Activated CD8-positive, alpha-beta memory T cell treated with anti-CD3 and anti-CD28 coated beads for 4 hours (primary cell): ENCODE data around the gene EPM2A.

ENCODE experiments used
- DNase-seq, 2 donors: peaks; one replicate each; pipeline ENCODE4 v3.0.0-alpha.2; 2020; ENCODE audit warnings: low read depth in 2 of 2

EPM2A gene

DNA sequence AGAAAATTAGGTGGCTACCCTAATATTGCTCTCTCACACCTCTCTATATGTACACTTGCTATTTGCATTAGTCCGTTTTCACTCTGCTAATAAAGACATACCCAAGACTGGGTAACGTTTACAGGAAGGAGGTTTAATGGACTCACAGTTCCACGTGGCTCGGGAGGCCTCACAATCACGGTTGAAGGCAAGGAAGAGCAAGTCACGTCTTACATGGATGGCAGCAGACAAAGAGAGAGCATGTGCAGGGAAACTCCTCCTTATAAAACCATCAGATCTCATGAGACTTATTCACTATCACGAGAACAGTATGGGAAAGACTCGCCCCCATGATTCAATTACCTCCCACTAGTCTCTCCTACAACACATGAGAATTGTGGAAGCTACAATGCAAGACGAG lies 53.4 kb downstream of the EPM2A start:
- DNase-seq, result no peak

DNA sequence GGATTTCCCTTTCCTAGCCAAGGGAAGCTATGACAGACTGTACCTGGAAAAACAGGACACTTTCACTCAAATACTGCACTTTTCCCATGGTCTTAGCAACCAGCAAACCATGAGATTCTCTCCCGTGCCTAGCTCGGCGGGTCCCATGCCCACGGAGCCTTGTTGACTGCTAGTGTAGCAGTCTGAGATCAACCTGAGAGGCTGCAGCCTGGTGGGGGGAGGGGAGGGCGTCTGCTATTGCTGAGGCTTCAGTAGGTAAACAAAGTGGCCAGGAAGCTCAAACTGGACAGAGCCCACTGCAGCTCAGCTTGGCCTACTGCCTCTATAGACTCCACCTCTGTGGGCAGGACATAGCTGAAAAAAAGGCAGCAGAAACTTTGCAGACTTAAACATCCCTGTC lies 61.8 kb downstream of the EPM2A start:
- no peak for DNase-seq

DNA sequence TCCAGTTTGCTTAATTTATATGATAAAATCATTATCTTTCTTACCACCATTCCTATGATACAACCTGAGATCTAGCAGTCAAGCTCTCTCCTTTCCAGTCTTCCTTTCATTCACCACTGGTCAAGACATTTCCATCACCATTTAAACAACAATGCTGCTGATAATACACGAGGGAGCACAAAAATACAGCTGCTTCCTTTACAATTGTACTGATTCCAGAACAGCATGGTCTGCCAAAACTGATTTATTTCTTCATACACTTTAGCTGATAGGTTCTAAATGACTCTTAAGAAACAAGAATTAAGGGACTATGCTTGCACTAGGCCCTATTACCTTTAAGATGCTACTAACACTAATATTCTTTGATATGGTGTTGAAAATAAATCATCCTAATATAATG lies 65.0 kb downstream of the EPM2A start:
- DNase-seq, result no peak

DNA sequence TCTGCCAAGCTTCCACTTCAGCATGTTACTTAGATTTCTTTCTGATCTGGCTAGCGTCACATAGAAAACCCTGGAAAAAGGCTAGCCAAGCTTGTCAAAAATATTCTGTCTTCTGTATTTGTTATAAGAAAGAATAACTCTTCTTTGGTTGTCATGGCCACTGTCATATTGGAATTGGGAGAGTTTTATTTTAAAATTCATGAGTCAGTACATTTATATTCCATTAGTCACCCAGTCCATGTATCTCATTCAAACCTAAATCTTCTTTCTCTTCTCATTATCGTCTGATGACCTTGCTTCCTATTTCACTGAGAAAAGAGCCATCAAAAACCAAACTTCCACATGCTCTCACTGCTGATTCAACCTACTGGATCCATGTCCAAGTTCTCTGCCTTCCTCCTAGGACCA lies 65.7 kb downstream of the EPM2A start:
- no peak for DNase-seq

DNA sequence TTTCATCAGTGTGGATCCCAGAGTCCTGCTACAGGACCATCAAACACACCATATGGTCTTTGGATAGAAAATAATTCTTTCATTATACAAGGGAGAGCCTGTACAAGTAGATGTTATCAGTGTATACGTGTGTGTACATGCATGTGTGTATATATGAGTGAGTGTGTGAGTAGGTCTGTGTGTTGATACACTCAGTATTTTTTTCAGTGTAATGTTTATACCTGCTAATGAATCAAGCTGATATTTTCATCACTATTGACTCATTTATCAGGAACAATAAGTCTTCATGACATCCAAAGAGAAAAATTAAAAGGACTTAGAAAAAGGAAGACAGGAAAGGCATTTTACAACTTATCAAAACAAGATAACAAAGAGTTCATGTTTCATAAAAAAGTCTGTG lies 66.5 kb downstream of the EPM2A start:
- no peak for DNase-seq

DNA sequence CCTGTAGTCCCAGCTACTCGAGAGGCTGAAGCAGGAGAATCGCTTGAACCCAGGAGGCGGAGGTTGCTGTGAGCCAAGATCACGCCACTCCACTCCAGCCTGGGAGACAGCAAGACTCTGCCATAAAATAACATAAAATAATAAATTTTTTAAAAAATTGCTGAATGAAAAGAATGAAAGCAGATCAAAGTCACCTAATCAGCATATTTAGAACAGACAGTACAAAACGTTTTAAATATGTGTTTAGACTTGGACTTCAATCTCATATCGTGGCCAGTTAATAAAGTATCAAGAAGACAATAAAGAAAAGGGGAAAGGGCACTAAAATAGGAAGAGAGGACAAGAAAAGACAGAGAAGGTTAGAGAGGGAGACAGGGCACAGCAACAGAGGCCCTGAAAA lies 74.6 kb downstream of the EPM2A start:
- no peak for DNase-seq

DNA sequence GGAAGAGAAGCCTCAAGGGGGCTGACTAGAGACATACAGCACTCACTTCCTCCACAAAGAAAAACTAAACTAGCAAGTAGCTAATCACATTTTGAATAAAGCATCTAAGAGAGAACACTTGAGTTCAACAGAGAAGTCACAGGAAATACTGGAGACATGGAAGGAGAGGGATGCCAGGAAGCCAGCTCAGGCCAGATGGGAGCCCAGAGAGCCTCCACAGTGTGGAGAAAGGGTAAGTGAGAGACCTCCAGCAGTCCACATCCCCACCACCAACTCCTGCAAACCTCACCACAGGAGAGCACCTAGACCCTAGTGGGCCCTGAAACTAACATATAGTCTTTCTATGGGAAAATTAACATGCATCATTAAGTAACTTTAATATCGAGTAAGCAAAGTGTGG lies 79.2 kb downstream of the EPM2A start:
- DNase-seq, result no peak

DNA sequence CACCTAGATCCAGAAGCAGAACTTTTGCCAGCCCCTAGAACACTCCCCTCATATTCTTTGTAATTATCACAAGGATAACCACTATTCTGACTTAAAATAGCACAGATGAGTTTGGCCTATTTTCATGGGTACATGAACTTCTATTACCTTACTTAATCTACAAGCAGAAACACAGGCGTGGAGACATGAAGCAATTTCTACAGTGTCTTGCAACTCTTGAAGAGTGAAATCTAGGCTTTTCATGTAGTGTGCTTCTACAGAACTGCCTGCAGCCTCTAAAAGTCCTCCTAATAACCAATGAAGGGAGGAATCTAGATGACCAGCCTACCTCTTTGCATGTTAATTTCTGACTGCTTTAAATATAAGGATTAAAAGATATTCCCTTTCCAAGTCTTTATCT lies 82.7 kb downstream of the EPM2A start:
- DNase-seq, result no peak

DNA sequence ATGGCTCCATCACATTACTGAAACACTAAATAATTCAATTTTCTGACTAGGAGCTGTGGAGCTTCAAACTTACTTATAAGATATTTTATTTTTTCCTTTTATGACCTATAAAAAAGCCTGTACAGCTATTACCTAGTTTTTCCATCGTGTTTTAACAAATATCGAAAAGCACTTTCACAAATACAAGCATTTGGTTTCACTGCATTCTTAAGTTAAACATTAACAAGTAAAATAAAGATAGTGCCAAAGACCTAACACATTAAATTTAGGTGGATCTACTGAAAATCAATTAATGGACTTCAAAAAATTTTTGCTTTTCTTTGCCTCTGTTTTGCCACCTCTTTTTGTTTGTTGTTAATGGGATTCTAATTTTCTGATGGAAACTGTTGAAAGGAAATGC lies 83.3 kb downstream of the EPM2A start:
- DNase-seq, result no peak

DNA sequence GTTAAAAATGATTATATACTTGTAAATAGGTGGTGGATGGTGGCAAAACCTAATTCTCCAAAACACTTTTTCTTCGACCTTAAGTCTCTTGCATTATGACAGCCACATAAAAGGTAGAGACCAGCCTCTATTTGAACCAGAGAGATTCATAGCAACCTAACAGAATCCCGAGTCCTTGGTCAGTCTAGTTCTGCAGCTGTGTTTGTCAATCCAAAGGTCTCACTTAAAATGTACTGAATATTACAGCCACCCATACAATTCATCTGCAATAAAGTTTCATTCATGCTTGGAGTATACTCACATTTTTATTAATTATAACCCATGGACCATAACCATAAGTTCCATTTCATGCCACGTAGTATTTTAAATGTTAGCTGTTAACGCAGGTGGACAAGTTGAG lies 87.2 kb downstream of the EPM2A start:
- no peak for DNase-seq

DNA sequence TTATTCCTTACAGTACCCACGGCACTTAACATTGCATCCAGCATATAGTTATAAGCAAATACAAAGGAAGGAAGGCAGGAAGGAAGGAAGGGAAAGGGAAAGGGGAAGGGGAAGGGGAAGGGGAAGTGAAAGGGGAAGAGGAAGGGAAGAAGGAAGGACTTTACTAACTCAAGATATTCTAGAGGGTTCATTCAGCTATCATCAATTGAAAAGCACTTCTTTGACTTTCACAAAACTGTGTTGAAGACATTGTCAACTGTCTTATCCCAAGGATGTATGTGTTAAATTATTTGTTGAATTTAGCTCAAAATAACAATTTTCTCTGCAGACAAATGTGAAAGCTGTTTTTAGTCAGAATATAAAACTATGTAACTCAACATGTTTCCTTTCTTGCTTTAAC lies 87.7 kb downstream of the EPM2A start:
- no peak for DNase-seq

DNA sequence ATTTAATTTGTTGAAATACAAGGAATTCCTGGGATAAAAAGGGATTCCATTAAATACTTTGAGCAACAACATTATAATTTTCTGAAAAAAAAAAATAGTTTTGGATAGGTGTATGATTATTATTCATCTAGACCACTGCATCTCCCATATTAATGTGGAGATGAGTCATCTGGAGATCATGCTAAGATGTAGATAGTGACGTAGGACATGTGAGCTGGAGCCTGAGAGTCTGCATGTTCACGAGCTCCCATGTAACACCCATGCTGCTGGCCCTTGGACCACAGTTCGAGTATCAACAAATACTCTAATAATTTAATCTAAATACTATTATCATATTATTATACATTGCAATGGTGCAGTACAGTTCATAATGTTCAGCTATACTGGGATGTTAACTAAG lies 91.6 kb downstream of the EPM2A start:
- no peak for DNase-seq

DNA sequence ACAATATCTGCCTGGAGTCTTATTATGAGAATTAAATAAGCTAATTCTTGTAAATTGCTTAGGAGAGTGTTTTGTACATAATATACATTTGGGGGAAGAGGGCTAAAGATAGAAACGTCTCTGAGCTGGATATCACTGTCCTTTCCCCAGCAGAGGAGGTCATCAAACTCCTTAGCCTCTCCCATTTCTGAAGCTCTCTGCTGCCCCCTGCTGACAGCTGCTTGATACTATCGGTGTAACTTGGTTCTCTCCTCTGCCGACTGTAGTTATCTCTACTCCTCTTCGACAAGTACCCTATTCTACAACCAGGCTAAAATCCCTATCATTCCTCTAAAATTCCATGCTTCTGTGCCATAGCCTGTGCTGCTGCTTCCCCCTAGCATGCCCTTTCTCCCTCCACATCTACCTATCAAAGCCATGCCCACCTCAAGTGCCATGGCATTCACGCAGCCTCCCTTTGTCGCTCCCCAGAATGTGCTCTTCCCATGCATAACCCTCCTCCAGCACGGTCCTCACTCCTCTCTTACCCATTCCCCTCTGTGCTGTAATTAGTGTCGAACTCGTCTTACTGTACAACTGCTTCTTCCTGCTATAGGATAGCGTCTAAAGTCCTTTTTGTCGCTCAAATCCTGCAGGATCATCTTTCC lies 101.2 kb downstream of the EPM2A start:
- peak; percentile 43 to 50 for DNase-seq

DNA sequence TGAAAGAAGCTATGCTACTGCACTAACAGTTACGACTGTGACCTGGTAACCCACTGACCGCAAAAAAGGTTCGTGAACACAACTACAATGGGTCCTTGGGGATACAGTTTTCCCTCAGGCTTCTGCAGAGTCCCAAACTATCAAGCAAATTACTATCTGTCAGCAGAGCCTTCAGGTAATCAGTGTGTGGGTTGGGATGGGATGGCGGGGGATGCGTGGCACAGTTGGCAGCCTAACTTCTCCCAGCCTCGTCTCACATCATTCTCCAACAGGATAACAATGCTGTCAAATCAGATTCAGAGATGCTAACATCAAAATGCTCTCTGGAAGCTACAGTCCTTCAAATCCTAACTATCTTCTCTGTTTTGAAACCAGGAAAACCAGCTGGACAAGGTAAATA lies 102.3 kb downstream of the EPM2A start:
- no peak for DNase-seq

DNA sequence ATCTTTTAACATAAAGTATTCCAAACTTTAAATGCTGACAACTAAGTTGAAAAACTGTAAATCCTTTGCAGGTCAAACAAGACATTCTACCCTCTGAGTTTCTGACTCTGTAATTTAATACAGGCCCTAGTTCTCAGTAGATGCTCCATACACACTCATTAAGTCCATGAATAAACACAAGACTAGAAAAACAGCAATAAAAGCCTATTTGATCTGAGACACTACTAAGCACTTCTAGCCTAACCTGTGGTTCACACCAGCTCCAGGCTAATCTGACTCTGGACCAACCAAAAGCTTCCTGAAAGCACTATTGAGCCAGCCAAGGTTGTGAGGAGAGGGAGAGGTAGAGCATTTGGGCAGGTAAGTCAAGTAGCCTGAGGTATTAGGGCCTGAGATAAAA lies 103.9 kb downstream of the EPM2A start:
- DNase-seq, result no peak

DNA sequence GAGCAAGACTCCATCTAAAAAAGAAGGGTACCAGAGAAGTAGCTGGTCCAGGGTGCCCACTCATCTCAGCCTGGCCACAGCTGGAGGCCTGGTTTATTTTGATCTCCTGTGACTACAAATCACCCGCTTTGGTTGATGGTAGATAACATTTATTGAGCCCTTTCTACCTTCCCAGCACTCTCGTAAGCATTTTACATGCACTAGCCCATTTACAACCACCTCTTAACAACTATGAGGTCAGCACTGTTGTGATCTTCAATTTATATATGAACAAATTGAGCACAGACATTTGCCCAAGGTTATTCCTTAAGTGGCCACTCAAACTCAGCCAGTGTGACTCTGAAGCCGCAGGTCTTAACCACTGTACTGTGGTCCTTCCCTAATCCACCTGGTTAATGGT lies 104.7 kb downstream of the EPM2A start:
- DNase-seq, result no peak

DNA sequence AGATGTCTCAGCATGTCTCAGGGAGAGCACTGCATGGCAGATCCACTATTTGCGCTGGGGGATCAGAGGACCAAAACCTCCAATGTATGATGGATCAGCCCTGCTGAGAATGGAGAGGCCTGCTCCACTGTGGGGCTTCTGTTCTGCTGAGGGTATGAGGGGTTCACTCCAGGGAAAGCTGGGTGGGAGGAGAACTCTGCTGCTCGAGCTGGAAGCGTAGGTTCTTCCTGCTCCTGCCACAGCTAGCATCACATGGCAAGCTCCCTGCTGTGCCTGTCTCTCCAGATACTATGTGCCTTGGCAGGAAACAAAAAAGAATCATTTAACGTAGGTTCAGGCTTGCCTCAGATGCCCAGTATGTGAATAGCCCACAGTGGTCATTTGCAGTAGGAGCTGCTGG lies 105.8 kb downstream of the EPM2A start:
- DNase-seq, result no peak

DNA sequence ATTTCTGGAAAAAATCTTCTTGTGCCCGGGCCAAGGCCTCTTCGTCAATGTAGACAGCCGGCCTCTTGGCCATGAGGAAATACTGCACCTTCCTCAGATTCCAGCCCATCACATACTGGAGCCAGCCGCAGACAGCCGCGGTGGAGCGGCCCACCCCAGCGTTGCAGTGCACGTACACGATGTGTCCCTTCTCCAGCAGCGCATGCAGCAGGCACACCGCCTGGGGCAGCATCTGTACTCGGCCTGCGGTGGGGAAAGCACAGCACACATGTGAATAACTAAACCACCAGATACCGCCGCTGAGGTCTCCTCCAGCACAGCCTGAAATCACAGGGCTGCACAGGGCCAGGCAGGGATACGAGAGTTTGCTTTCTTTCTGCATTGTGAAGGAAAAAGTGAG lies 107.9 kb downstream of the EPM2A start:
- DNase-seq, result no peak

DNA sequence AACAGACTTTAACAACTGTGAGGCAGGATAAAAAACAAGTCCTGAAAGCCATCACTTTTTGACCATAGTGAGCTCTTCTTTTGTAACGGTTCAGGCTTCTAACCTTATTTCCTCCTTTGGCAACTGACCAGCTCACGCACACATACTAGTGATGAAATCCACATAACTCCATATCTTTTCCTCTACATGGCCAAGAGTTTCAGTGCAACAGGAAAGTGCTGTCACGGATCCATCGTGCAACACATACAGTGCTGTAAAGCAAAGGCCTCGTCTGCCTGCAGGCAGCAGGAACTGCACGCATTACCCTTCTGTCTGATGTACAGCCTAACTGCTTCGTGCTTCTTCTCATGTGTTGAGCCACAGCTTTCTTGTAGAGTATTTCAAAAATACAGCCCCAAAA lies 108.5 kb downstream of the EPM2A start:
- no peak for DNase-seq

DNA sequence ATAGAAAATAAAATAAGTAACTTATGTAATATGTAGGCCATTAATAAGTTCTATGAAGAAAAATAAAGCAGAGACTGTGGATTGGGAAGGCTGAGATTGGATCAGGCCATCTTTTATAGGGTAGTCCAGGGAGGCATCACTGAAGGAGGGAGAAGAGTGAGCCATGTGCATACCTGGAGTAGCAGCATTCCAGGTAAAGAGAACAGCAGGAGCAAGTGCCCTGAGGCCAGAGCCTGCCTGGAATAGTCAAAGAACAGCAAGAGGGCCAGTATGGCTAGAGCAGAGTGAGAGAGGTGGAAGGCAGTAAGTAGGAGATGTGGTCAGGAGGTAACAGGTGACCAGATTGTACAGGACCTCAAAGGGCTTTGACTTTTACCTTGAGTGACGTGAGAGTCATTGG lies 112.1 kb downstream of the EPM2A start:
- no peak for DNase-seq

DNA sequence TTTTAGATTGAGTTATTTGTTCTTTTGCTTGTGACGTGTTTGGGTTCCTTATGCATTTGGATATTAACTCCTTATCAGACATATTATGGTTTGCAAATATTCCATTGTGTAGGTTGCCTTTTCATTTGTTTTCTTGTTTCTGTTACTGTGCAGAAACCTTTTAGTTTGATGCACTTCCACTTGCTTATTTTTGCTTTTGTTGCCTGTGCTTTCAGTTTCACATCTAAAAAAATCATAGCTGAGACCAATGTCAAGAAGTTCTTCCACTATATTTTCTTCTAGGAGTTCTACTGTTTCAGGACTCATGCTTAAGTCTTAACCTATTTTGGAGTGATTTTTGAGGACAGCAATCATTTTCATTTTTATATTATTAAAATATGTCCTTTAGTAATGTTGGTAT lies 113.5 kb downstream of the EPM2A start:
- no peak for DNase-seq

DNA sequence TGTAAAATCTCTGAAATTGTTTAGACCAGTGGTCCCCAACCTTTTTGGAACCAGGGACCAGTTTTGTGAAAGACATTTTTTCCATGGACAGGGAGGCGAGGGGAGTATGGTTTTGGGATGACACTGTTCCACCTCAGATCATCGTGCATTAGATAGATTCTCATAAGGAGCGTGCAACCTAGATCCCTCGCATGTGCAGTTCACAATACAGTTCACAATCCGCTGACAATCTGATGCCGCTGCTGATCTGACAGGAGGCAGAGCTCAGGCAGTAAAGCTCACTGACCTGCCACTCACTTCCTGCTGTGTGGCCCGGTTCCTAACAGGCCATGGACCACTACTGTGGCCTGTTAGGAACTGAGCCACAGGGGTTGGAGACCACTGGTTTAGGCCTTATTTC lies 115.2 kb downstream of the EPM2A start:
- no peak for DNase-seq

DNA sequence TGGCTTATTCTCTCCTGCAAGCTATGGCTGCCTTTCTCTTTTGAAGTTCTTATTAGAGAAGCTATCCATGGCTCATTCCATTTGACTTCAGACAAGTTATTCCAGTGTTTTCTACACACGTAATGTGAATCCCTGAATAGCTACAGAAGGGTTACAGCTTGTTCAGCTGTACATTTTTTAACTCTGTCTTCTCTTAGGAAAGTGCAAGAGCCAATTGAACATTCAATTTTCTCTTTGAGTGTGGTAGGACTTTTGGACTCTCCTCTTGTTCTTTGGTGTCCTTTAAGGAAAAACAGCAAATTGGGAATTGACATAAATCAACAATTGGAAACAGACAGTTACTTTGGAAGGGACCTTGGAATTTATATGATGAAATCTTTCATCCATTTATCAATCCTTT lies 125.8 kb downstream of the EPM2A start:
- DNase-seq, result no peak

DNA sequence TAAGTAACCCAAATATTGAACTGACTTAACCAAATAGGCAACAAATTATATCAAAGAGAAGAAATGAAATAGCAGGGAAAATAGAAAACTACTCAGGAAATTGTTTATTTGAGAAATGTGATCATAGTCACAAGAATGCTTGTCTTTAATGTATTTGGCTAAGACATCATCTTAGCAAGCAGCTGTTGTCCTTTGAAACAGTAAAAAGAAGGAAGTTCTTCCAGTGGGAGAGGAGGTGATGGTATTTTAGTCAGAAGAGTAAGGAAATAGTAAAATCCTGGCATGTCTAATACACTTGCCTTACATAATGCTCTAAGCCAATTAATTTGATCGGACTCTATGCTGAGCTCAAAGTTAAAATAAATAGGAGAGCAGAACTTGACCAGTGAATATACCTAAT lies 126.5 kb downstream of the EPM2A start:
- DNase-seq, result no peak

DNA sequence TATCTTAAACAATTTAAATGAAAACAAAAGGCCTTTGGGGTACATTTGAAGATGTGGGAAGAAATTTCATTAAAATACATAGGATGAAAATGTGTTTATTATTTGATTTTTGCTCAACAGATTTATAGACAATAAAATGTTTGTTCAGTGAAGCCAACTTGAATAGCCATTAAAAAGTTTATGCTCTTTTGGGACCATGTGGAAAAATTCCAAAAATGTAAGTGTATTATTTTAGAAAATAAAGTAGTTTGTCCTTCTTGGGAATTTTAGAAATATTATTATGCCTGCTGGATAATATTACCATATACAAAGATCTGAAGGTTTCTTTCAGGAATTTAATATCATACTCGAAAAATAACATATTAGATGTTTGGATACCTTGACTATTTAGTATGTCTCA lies 131.3 kb downstream of the EPM2A start:
- DNase-seq, result no peak
